ENCODE measurements around the gene LRRC71. TPM values are rescaled to one million over a fixed set of nuclear protein-coding genes. Genes with fewer than 3 reads are reported as not detected.

Gene LRRC71
- total RNA-seq, 1 experiment from 2014 or later = not detected

DNA sequence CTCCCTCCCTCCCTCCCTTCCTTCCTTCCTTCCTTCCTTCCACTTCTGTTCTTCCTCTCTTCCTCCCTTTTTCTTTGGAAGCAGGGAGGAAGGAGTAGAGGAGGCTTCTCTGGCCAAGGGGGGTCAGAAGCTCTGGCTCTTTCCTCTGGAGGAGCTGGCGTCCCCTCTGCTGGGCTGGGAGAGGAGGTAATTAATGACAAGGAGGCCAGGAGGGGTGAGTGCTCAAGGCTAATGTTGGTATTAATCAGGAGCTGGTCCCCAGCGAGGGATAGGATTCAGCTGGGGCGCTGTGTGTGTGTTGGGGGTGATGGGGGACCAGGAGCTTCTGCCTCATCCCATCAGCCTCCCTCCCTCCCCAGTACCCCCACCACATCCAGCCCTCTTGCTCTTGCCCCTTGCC lies 33.1 kb upstream of the LRRC71 start:
- DNase-seq (ENCODE audit: low read depth, low spot score) = no peak
- in situ Hi-C loops (cut with HindIII; ENCODE audit: low pct_unique_long_range_greater_than_20kb, low sequenced_read_pairs) = no loop called here

GRCh38 chr1:156887734-156888133 lies 32.7 kb upstream of the LRRC71 start:
- DNase-seq (ENCODE audit: low read depth, low spot score) = no peak
- in situ Hi-C loops (cut with HindIII; ENCODE audit: low pct_unique_long_range_greater_than_20kb, low sequenced_read_pairs) = no loop called here

DNA sequence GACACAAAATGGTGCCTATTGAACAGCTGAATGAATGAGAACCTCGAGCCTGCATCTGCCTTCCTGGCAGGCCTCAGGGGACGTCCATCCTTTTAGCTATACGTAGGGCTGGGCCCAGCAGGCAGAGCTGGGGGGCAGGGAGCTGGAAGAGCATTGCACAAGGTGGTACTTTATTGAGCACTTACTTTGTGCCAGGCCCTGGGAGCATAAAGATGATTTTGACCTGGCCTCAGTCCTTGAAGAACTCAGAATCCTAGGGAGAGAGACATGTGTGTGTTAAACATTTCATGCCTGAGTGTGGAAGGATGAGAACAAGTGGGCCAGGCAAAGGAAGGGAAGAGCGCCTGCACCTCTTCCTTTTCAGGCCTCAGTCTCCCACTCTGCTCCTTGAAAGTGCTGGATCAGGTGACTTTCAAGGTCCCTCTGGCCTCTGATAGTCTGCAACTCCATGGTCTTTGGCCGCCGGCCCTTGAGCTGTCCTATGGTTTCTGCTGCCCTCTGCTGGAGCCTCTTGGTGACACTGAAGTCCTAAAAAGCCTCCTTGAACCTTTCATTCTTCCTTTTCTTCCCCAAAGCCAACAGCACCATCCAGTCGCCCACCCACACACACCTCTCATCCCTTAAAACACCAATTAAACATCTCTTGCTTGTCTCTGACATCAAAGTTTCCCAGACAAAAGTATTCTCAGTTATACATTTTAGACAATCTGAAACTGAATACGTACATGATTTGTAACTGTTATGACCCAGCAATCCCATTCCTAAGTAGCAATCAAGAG lies 30.4 kb upstream of the LRRC71 start:
- in situ Hi-C loops (cut with HindIII; ENCODE audit: low pct_unique_long_range_greater_than_20kb, low sequenced_read_pairs) = no loop called here
- peak; percentile 86 for DNase-seq (ENCODE audit: low read depth, low spot score)

GRCh38 chr1:156892190-156893047 lies 28.0 kb upstream of the LRRC71 start:
- peak; percentile 89 for DNase-seq (ENCODE audit: low read depth, low spot score)
- in situ Hi-C loops (cut with HindIII; ENCODE audit: low pct_unique_long_range_greater_than_20kb, low sequenced_read_pairs) = no loop called here

DNA sequence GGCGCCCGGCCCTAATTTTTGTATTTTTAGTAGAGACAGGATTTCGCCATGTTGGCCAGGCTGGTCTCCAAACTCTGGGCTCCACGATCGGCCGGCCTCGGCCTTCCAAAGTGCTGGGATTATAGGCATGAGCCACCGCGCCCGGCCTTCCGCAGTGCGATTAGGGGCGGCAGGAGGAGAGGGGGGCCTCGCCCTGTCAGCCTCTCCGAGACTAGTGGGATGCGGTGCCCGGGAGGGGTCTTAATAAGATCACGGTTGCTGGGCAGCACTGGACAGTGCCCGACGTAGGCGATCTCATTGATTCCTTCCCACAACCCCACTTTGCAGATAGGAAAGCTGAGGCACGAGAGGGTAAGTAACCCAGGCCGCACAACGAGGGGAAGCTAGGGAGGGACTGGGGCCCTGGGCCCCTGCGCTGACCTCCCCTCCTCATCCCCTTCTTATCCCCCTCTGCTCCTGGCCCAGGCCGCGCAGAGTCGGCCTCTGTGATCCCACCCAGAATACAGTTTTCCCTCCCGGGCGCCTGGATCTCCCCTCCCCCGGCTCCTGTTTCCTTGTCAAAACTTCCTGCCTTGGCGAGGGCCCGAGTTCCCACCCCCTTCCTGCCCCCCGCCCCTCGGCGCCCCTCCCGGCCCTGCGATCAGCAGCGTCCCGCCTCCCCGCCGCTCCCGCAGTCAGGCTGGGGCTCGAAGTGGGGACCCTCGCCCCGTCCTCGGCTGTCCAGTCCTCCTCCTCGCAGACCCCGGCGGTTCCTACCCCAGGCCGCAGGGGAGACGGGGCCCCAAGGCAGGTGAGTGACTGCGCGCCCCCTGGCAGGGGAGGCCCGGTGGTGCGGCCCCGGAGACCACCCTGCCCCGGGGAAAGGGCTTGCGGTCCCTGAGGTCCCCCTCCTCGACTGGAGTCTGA lies 27.1 kb upstream of the LRRC71 start, which contains the start of gene PEAR1:
Gene PEAR1 (plus strand): TSS at position 671 of the 906 bp plus-strand sequence. CDS start 10,209 bp downstream, outside the sequence.
- in situ Hi-C loops (cut with HindIII; ENCODE audit: low pct_unique_long_range_greater_than_20kb, low sequenced_read_pairs) = no loop called here
- no peak for DNase-seq (ENCODE audit: low read depth, low spot score)

GRCh38 chr1:156894001-156894400 lies 26.4 kb upstream of the LRRC71 start:
- in situ Hi-C loops (cut with HindIII; ENCODE audit: low pct_unique_long_range_greater_than_20kb, low sequenced_read_pairs) = no loop called here
- no peak for DNase-seq (ENCODE audit: low read depth, low spot score)

- in situ Hi-C loops (cut with HindIII; ENCODE audit: low pct_unique_long_range_greater_than_20kb, low sequenced_read_pairs) = no loop called here
- DNase-seq (ENCODE audit: low read depth, low spot score) = no peak
Observed at GRCh38 chr1:156894711-156895454, 25.5 kb upstream of the LRRC71 start.

DNA sequence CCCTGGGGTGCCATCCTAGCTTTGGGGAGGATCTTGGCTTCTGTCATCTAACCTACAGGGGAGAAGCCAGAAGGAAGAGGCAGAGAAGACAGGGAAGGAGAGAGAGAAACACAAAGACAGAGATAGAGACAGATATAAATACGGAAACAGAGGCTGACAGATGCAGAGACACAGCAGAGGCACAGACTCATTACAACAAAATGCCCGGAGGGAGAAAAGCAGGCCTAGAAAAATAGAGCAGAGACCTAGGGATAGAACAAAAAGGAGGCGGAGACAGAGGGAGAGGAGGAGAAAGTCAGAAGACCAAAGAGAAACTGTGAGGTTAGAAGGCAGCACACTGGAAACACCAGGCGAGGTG lies 25.0 kb upstream of the LRRC71 start:
- peak; percentile 22 for DNase-seq (ENCODE audit: low read depth, low spot score)
- in situ Hi-C loops (cut with HindIII; ENCODE audit: low pct_unique_long_range_greater_than_20kb, low sequenced_read_pairs) = no loop called here

DNA sequence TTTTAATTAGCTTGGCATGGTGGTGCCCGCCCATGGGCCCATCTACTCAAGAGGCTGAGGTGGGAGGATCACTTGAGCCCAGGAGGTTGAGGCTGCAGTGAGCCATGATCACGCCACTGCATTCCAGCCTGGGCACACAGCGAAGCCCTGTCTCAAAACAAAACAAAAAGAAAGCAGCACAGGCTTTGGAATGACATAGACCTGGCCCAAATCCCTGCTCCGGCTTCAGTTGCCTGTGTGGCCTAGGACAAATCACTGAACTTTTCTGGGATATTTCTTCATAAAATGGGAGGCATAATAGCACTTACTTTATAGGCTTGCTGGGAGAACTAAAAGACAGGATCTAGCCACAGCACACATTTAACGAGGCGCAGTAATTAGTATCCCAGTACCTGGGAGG lies 24.5 kb upstream of the LRRC71 start:
- DNase-seq (ENCODE audit: low read depth, low spot score) = no peak
- in situ Hi-C loops (cut with HindIII; ENCODE audit: low pct_unique_long_range_greater_than_20kb, low sequenced_read_pairs) = no loop called here

- no peak for DNase-seq (ENCODE audit: low read depth, low spot score)
- in situ Hi-C loops (cut with HindIII; ENCODE audit: low pct_unique_long_range_greater_than_20kb, low sequenced_read_pairs) = no loop called here
Observed at GRCh38 chr1:156896490-156897033, 23.9 kb upstream of the LRRC71 start.

- in situ Hi-C loops (cut with HindIII; ENCODE audit: low pct_unique_long_range_greater_than_20kb, low sequenced_read_pairs) = no loop called here
- DNase-seq (ENCODE audit: low read depth, low spot score) = no peak
Observed at GRCh38 chr1:156897078-156897825, 23.2 kb upstream of the LRRC71 start.

DNA sequence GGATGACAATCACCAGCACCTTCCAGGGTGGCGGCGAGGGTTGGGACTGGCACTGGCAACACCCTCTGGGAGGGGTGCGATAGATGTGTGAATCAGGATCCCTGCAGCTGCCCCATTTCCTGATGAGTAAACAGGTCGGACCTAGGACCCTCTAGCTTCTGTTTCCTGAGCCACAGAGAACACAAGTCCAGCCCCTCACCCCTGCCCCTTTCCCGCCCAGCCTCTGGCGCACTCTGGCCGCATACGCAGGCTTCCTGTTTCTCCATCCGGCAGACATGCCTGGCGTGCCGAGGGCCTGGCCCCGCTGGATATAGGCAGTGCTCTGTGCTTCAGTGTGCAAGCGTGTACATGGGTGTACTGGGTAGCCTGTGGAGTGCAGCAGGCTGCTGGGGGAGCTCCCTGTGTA lies 22.3 kb upstream of the LRRC71 start:
- no peak for DNase-seq (ENCODE audit: low read depth, low spot score)
- in situ Hi-C loops (cut with HindIII; ENCODE audit: low pct_unique_long_range_greater_than_20kb, low sequenced_read_pairs) = no loop called here

GRCh38 chr1:156898971-156899664 lies 21.3 kb upstream of the LRRC71 start:
- in situ Hi-C loops (cut with HindIII; ENCODE audit: low pct_unique_long_range_greater_than_20kb, low sequenced_read_pairs) = no loop called here
- no peak for DNase-seq (ENCODE audit: low read depth, low spot score)

DNA sequence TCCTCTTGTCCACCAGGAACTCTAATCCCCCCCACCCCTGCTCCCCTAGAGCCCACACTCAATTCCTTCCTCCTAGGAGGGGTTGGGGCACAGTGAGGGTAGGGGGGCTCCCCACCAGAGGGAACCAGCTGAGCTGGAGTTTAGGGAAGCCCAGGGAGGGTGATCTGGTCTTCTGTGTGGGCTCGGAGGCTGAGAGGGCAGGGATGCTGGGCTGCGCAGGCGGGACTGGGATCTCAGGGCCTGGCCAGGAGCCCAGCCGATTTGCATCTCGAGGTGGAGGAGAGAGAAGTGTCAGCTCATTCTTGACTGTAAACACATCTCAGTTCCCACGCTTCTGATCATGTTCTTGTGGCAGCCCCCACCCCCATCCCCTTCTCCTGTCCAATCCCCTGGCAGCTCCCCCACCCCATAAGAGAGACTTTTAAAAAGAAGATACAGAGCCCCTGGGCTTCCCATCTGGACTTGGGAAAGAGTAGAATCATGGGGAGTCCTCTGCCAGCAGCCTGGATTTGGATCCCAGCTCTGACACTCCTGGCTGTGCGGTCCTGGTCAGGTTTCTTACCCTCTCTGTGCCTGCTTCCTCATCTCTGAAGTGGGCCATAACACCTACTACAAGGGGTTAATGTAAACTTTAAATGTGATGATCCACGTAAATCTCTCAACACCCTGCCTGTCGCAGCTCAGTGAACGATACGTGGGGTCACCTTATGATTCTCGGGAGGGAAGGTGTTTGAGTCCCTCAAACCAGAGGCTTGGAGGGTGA lies 20.3 kb upstream of the LRRC71 start:
- DNase-seq (ENCODE audit: low read depth, low spot score) = no peak
- in situ Hi-C loops (cut with HindIII; ENCODE audit: low pct_unique_long_range_greater_than_20kb, low sequenced_read_pairs) = no loop called here

- DNase-seq (ENCODE audit: low read depth, low spot score) = no peak
- in situ Hi-C loops (cut with HindIII; ENCODE audit: low pct_unique_long_range_greater_than_20kb, low sequenced_read_pairs) = no loop called here
Observed at GRCh38 chr1:156900896-156901589, 19.4 kb upstream of the LRRC71 start.

All from SK-MEL-5 (cell line).